HepG2 (cell line): ENCODE measurements around the gene CHMP1A. TPM values are rescaled to one million over a fixed set of nuclear protein-coding genes. Genes with fewer than 3 reads are reported as not detected.

ENCODE experiments used
- DNMT3B ChIP-seq: conservative IDR thresholded peaks from 2 replicates; pipeline ENCODE4 v1.6.1; 2016; ENCODE audit warnings: missing biosample characterization, control low read depth
- ELF3 ChIP-seq: IDR thresholded peaks from 2 replicates; pipeline ENCODE4 v1.6.1; 2016; ENCODE audit warnings: missing genetic modification reagents, missing compliant biosample characterization
- ELK4 ChIP-seq: sonication (generic); formaldehyde crosslinking; IDR thresholded peaks from 2 replicates; pipeline ENCODE4 v1.9.0; 2021; ENCODE audit warnings: missing genetic modification reagents, borderline replicate concordance
- GTF2F1 ChIP-seq: fragments of 150-350 bp; IDR thresholded peaks from 2 replicates; pipeline ENCODE4 v1.6.1; 2014; ENCODE audit warnings: low read length
- HMGXB3 ChIP-seq: sonication (generic); formaldehyde crosslinking; IDR thresholded peaks from 2 replicates; pipeline ENCODE4 v1.4.0; 2020; ENCODE audit warnings: missing genetic modification reagents, borderline replicate concordance
- IRF2 ChIP-seq: IDR thresholded peaks from 2 replicates; pipeline ENCODE4 v1.6.1; 2018; ENCODE audit warnings: missing genetic modification reagents, missing compliant biosample characterization
- PRDM4 ChIP-seq: sonication (generic); formaldehyde crosslinking; IDR thresholded peaks from 2 replicates; pipeline ENCODE4 v1.9.0; 2021; ENCODE audit warnings: missing genetic modification reagents, borderline replicate concordance
- RBAK ChIP-seq: sonication (generic); formaldehyde crosslinking; IDR thresholded peaks from 2 replicates; pipeline ENCODE4 v1.5.1; 2020; ENCODE audit warnings: mild to moderate bottlenecking, missing genetic modification reagents
- SAP130 ChIP-seq: IDR thresholded peaks from 2 replicates; pipeline ENCODE4 v1.6.1; 2016; ENCODE audit warnings: low read depth
- SNRNP70 ChIP-seq: fragments of 200-400 bp; formaldehyde crosslinking; IDR thresholded peaks from 2 replicates; pipeline ENCODE4 v1.6.1; 2017; ENCODE audit warnings: mild to moderate bottlenecking, low read depth, low read length, moderate library complexity
- SP4 ChIP-seq: sonication (generic); formaldehyde crosslinking; IDR thresholded peaks from 2 replicates; pipeline ENCODE4 v1.8.1; 2023; ENCODE audit warnings: mild to moderate bottlenecking, missing genetic modification reagents
- TCF7 ChIP-seq: sonication (generic); IDR thresholded peaks from 2 replicates; pipeline ENCODE4 v1.6.1; 2016; ENCODE audit warnings: antibody characterized with exemption, low read depth
- ZNF251 ChIP-seq: sonication (generic); formaldehyde crosslinking; IDR thresholded peaks from 2 replicates; pipeline ENCODE4 v1.9.0; 2021; ENCODE audit warnings: mild to moderate bottlenecking, missing genetic modification reagents
- ZNF280B ChIP-seq: sonication (generic); formaldehyde crosslinking; IDR thresholded peaks from 2 replicates; pipeline ENCODE4 v1.5.0; 2020; ENCODE audit warnings: missing genetic modification reagents, mild to moderate bottlenecking, borderline replicate concordance
- ZNF354B ChIP-seq: sonication (generic); formaldehyde crosslinking; IDR thresholded peaks from 2 replicates; pipeline ENCODE4 v1.8.0; 2022; ENCODE audit warnings: mild to moderate bottlenecking, missing genetic modification reagents
- ZNF362 ChIP-seq: sonication (generic); formaldehyde crosslinking; IDR thresholded peaks from 2 replicates; pipeline ENCODE4 v1.4.0; 2020; ENCODE audit warnings: missing genetic modification reagents, mild to moderate bottlenecking, borderline replicate concordance
- ZNF484 ChIP-seq: sonication (generic); formaldehyde crosslinking; IDR thresholded peaks from 2 replicates; pipeline ENCODE4 v1.5.1; 2020; ENCODE audit warnings: mild to moderate bottlenecking, low read depth, missing genetic modification reagents, borderline replicate concordance
- ZNF530 ChIP-seq: sonication (generic); formaldehyde crosslinking; IDR thresholded peaks from 2 replicates; pipeline ENCODE4 v1.5.0; 2020; ENCODE audit warnings: low read depth, mild to moderate bottlenecking, missing genetic modification reagents
- polyA plus RNA-seq, 8 experiments: library from polyadenylated mRNA; depleted of rRNA in 3 of 8; stranded (reverse) in 7 of 8; unstranded in 1 of 8; fragments of >200 nt; fragmentation: Illumina TruSeq in 4 of 8; extraction: Trizol in 4 of 8; gene quantifications; 2 replicates each; pipeline versions ENCODE4 v1.2.1 to v1.2.3, GENCODE V29; 2011 to 2016; ENCODE audit warnings: low read depth in 4 of 8, missing spikeins in 1 of 8, mixed read lengths in 1 of 8; ENCODE audit not compliant: insufficient read depth in 1 of 8
- total RNA-seq, 5 experiments: library from RNA; depleted of rRNA; stranded (reverse); fragments of >200 nt; fragmentation: Illumina TruSeq; extraction: Trizol; gene quantifications; 2 replicates each; pipeline ENCODE4 v1.2.3, GENCODE V29; 2016; ENCODE audit warnings: low read depth in 1 of 5

The CHMP1A gene
- total and polyA plus RNA-seq, 2 of the 13 experiments (the other 11 are each of a cell fraction or from before 2014, with no cell fraction given) = 69.4 to 73.3 TPM

- TF ChIP-seq HMGXB3 (no peak), IRF2 (CRISPR knock-in tag) (no peak), ZNF484 (no peak), ELK4 (CRISPR knock-in tag) (no peak), ZNF530 (CRISPR knock-in tag) (no peak), TCF7 (no peak), SAP130 (peak; percentile 51; the same call in 1 of the 2 replicates), SP4 (CRISPR knock-in tag) (no peak), PRDM4 (CRISPR knock-in tag) (no peak), ZNF362 (CRISPR knock-in tag) (no peak), DNMT3B (CRISPR knock-in tag) (no peak), ZNF280B (0 out of 2 replicates have a peak, but pooled peaks have one; percentile 20), ELF3 (CRISPR knock-in tag) (no peak), SNRNP70 (no peak), ZNF251 (CRISPR knock-in tag) (no peak), ZNF354B (CRISPR knock-in tag) (no peak), RBAK (0 out of 2 replicates have a peak, but pooled peaks have one; percentile 24), GTF2F1 (no peak)
These were observed 33.8 kb downstream of the CHMP1A start (continued) for GRCh38 chr16:89623511-89624261.
